Measurements from ENCODE around the gene PGM5. TPM values are rescaled to one million over a fixed set of nuclear protein-coding genes. Genes with fewer than 3 reads are reported as not detected.

PGM5 gene
- total RNA-seq, 1 experiment from 2014 or later = not detected

DNA sequence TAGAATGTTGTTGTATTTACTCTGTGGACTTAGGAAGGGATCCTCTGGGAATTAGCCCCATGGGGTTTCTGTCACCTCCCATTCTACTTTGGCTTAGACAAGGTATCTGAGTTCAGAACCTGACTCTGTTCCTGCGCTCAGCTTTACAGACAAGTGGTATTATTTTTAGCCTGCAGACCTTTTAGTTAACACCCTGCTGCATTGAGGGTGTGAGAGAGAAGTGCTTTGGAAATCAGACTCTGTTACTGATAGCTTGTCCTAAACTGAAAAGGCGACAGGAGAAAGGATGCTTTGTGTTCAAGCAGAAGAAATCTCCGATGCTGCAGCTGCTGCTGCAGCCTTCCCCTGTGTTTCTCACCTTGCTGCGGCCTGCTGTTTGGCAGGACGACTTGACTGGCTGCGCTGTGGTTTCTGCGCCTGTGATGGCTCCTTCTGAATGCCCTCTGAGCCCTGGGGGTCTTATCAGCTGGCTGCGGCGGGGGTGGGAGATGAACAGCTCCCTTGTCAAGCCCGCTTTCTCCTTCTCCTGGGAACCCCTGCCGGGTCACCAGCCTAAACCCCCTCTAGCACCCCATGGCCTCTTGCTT, 61.9 kb downstream of the PGM5 start:
- H3K9me3 Mint-ChIP-seq = peaks cover 2% of the 10 kb centered on the region in 2 experiments; a peak in 1 of 5 replicates
- WGBS (ENCODE audit: extremely low coverage, insufficient read length, low lambda C conversion rate) = no CpG with 5 or more reads among the region's 11 CpGs
- no peak overlapping the region for H3K4me3 Mint-ChIP-seq
- Histone ChIP-seq H2AFZ (ENCODE audit: low read length) (no peak overlapping the region), H4K5ac (ENCODE audit: insufficient read length, low read depth, low read length) (no peak overlapping the region), H2BK120ac (ENCODE audit: low read depth, low read length, poor library complexity, severe bottlenecking) (no peak overlapping the region), H4K8ac (replicated peaks; ENCODE audit: insufficient read length, low read depth, low read length) (no peak overlapping the region), H3K79me2 (ENCODE audit: insufficient read depth, low read length) (no peaks in the 10 kb centered on the region), H3K18ac (ENCODE audit: insufficient read length, low read depth, low read length) (no peak overlapping the region), H3K4me1 (ENCODE audit: insufficient read depth, low read length) (no peaks in the 10 kb centered on the region), H4K20me1 (ENCODE audit: control insufficient read depth, insufficient read depth, insufficient read length) (no peaks in the 10 kb centered on the region), H3K4ac (ENCODE audit: low read depth, low read length) (no peak overlapping the region), H2BK12ac (ENCODE audit: insufficient read length, low read depth, low read length) (no peak overlapping the region), H3K4me2 (ENCODE audit: insufficient read depth, insufficient read length, low read length) (no peak overlapping the region), H2BK5ac (ENCODE audit: insufficient read length, low read length) (no peak overlapping the region), H3K23me2 (ENCODE audit: insufficient read length, low read depth, low read length, poor library complexity, severe bottlenecking) (no peaks in the 10 kb centered on the region), H2BK20ac (ENCODE audit: low read depth, low read length, poor library complexity, severe bottlenecking) (no peak overlapping the region), H3K27ac (ENCODE audit: insufficient read length, low read depth, low read length) (no peak overlapping the region), H3K23ac (ENCODE audit: insufficient read length, low read depth, low read length) (no peak overlapping the region), H2BK15ac (ENCODE audit: low read depth, low read length) (no peak overlapping the region), H3T11ph (ENCODE audit: low read length) (no peak overlapping the region), H2AK5ac (ENCODE audit: insufficient read length, low read length) (no peak overlapping the region), H3K79me1 (ENCODE audit: insufficient read depth, low read depth, low read length, poor library complexity, severe bottlenecking) (no peaks in the 10 kb centered on the region), H3K56ac (ENCODE audit: insufficient read length, low read depth, low read length) (no peak overlapping the region), H3K9ac (ENCODE audit: extremely low read depth, insufficient read length, low read length) (no peak overlapping the region), H3K14ac (ENCODE audit: insufficient read depth, low read length) (no peak overlapping the region; the same call in 1 of the 2 replicates), H3K9me3 (ENCODE audit: control insufficient read depth, low read depth, low read length) (no peaks in the 10 kb centered on the region), H4K91ac (ENCODE audit: insufficient read length, low read depth, low read length) (no peak overlapping the region), H3K27me3 (ENCODE audit: insufficient read depth, low read length) (no peaks in the 10 kb centered on the region)
- TF ChIP-seq, protein P1, sequence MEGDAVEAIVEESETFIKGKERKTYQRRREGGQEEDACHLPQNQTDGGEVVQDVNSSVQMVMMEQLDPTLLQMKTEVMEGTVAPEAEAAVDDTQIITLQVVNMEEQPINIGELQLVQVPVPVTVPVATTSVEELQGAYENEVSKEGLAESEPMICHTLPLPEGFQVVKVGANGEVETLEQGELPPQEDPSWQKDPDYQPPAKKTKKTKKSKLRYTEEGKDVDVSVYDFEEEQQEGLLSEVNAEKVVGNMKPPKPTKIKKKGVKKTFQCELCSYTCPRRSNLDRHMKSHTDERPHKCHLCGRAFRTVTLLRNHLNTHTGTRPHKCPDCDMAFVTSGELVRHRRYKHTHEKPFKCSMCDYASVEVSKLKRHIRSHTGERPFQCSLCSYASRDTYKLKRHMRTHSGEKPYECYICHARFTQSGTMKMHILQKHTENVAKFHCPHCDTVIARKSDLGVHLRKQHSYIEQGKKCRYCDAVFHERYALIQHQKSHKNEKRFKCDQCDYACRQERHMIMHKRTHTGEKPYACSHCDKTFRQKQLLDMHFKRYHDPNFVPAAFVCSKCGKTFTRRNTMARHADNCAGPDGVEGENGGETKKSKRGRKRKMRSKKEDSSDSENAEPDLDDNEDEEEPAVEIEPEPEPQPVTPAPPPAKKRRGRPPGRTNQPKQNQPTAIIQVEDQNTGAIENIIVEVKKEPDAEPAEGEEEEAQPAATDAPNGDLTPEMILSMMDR (conservative IDR thresholded peaks at IDR 0.05) = no peak
- H3K27me3 Mint-ChIP-seq (ENCODE audit: low read depth) = peaks cover 80% of the 10 kb centered on the region
- peaks cover 0 to 10% of the 10 kb centered on the region in 2 experiments; a peak in 3 of 4 replicates for H3K4me1 Mint-ChIP-seq
- DNase-seq = no peak
- H3K36me3 Mint-ChIP-seq (ENCODE audit: insufficient read depth in 1 of 3, low read depth in 3 of 3) = no peaks in the 10 kb centered on the region
- no peak overlapping the region for H3K27ac Mint-ChIP-seq
